Spinal cord (tissue), 10 donors: ENCODE data around the gene SHF. TPM values are rescaled to one million over a fixed set of nuclear protein-coding genes. Genes with fewer than 3 reads are reported as not detected.

ENCODE experiments used
- DNase-seq, 6 donors: peaks; one replicate each; pipeline versions ENCODE4 v3.0.0 to v3.0.0-alpha.2; 2013 to 2015; ENCODE audit warnings: low spot score in 6 of 6, low read depth in 4 of 6
- H3K27ac ChIP-seq: one replicate; pipeline ENCODE4 v1.5.1; 2013; ENCODE audit warnings: low read depth, low read length, control low read depth
- H3K27me3 ChIP-seq: one replicate; pipeline ENCODE4 v1.6.1; 2013; ENCODE audit warnings: low read length; ENCODE audit not compliant: control insufficient read depth, insufficient read depth
- H3K36me3 ChIP-seq: one replicate; pipeline ENCODE4 v1.6.1; 2013; ENCODE audit warnings: low read length; ENCODE audit not compliant: control insufficient read depth, insufficient read depth
- H3K4me1 ChIP-seq: one replicate; pipeline ENCODE4 v1.6.1; 2013; ENCODE audit warnings: low read length; ENCODE audit not compliant: control insufficient read depth, insufficient read depth
- H3K4me3 ChIP-seq: one replicate; pipeline ENCODE4 v1.5.1; 2013; ENCODE audit warnings: low read depth, low read length, control low read depth
- H3K9me3 ChIP-seq: one replicate; pipeline ENCODE4 v1.6.1; 2013; ENCODE audit warnings: low read length; ENCODE audit not compliant: control insufficient read depth, insufficient read depth
- WGBS: methylation state at CpG from one replicate; pipeline ENCODE4 v1.1.5; 2013; ENCODE audit warnings: missing lambda C conversion rate; ENCODE audit not compliant: insufficient coverage; 5-methylcytosine and 5-hydroxymethylcytosine counted together
- polyA plus RNA-seq, 2 donors: library from polyadenylated mRNA; unstranded; fragments of 120-200 nt; gene quantifications; one replicate each; pipeline ENCODE4 v1.2.1, GENCODE V29; 2013; ENCODE audit not compliant: insufficient read length in 2 of 2
- total RNA-seq, 2 donors: library from RNA; depleted of rRNA in 1 of 2; stranded (reverse); fragments of 120-200 nt in 1 of 2; fragments of >200 nt in 1 of 2; gene quantifications; one replicate each; pipeline versions ENCODE4 v1.2.3 to v1.2.4, GENCODE V29; 2013 to 2014
- donor health status: healthy.

The SHF gene
- total and polyA plus RNA-seq, 4 donors, result 15.2 to 73.3 (median 44.6) TPM

DNA sequence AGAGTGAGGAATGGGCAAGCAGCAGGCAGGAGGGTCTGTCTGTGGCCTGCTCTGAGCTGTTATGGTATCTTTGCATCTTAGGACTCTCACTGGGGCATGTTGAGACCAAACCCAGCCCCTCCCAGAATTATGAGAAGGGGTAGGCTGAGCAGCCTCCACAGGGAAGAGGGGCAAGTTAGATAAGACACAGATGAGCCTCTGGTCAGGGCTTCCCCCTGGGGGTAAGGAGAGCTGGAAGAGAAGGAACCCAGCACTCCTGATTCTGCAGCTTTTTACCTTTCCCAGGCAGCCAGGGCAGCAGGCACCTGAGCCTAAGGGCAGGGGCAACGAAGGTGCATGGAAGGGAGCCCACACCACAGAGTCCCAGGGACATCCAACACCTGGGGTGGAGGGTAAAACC lies 38.7 kb downstream of the SHF start:
- H3K36me3 ChIP-seq, result peaks cover 10% of the 10 kb centered on the region
- no peaks in the 10 kb centered on the region for H3K9me3 ChIP-seq
- no peaks in the 10 kb centered on the region for H3K27me3 ChIP-seq
- no peak overlapping the region for H3K4me3 ChIP-seq
- no peak for DNase-seq
- peaks cover 3% of the 10 kb centered on the region for H3K4me1 ChIP-seq
- no CpG with 5 or more reads among the region's 1 CpG for WGBS
- no peak overlapping the region for H3K27ac ChIP-seq

DNA sequence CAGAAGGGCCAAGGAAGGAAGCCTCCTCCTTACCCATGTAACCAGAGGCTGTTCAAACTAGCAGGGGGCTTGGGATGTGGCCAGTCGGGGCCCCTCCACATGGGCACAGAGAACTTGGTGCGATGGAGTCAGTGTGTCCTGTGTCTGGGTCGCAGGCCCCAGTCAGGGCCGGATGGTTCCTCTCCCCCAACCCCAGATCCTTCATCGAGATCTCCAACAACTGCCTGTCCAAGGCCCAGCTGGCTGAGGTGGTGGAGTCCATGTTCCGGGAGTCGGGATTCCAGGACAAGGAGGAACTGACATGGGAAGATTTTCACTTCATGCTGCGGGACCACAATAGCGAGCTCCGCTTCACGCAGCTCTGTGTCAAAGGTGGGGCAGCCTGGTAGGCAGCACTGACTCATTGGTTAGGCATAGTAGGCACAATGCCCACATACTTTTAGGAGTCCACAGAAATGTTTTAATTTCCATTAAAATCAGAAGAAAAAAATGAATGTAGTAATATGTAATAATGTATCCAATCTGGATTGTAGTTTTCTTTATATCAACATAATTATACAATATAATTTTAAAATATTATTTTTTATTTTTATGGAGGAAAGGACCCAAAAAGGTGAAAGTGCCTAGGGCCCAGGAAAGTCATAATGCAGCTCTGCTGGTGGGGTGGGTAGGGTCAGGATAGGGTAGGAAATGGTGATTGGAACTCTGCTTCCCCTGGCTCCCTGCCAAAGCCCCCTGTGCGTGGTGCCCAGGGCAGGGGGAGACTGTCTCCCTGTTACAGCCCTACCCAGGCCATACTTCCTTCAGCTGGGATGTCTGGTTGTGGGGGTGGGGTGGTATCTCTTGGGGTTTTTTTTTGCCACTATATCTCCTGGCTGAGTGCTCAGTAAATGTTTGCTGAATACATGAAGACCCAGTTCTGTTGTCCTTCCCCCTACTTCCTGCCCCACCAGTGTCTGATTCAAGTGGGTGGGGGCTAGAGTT lies 39.4 kb downstream of the SHF start:
- no peak overlapping the region for H3K27ac ChIP-seq
- peaks cover 10% of the 10 kb centered on the region for H3K36me3 ChIP-seq
- no peak overlapping the region for H3K4me3 ChIP-seq
- no peak for DNase-seq
- 100% methylated on average over 6 of the region's 12 CpGs for WGBS
- H3K4me1 ChIP-seq, result no peaks in the 10 kb centered on the region
- H3K27me3 ChIP-seq, result no peaks in the 10 kb centered on the region
- H3K9me3 ChIP-seq, result no peaks in the 10 kb centered on the region

DNA sequence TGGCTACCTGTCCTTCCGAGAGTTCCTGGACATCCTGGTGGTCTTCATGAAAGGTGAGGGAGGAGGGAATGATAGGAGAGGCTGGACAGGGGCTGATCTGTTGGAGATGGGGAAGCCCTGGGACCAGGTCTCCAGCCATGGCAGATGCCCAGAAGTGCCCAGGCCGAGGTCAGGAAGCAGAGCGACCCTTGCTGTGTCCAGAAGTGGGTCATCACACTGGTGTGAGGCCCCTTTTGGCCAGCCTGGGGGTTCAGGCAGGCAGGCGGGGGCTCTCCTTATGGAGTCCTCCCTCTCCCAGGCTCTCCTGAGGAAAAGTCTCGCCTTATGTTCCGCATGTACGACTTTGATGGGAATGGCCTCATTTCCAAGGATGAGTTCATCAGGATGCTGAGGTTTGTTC lies 40.2 kb downstream of the SHF start:
- Histone ChIP-seq H3K27me3 (no peaks in the 10 kb centered on the region), H3K9me3 (no peaks in the 10 kb centered on the region), H3K36me3 (peaks cover 10% of the 10 kb centered on the region), H3K4me3 (no peak overlapping the region), H3K4me1 (no peaks in the 10 kb centered on the region), H3K27ac (no peak overlapping the region)
- 100% methylated on average over 3 of the region's 7 CpGs for WGBS
- DNase-seq, result no peak

DNA sequence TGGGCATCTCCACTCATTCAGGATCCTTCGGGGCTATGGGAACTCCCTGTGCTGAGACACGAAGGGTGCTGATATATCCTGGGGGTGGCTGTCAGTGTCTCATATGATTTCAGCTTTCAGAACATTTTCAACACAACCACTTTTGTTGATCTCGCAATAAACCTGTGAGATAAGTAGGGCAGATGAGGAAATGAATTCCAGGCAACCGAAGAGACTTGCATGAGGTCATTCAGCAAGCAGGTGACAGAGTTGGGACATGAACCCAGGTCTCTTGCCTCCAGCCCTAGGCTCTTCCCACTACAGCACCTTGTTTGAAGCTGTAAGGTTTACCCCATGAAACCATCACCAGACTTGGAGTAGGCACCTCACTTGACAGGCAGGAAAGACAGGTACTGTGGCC lies 41.4 kb downstream of the SHF start:
- Histone ChIP-seq H3K9me3 (no peaks in the 10 kb centered on the region), H3K4me1 (no peaks in the 10 kb centered on the region), H3K27me3 (no peaks in the 10 kb centered on the region), H3K4me3 (no peak overlapping the region), H3K27ac (no peak overlapping the region), H3K36me3 (no peaks in the 10 kb centered on the region)
- no peak for DNase-seq
- whole genome bisulfite sequencing, result 100% methylated on average over 1 of the region's 4 CpGs

DNA sequence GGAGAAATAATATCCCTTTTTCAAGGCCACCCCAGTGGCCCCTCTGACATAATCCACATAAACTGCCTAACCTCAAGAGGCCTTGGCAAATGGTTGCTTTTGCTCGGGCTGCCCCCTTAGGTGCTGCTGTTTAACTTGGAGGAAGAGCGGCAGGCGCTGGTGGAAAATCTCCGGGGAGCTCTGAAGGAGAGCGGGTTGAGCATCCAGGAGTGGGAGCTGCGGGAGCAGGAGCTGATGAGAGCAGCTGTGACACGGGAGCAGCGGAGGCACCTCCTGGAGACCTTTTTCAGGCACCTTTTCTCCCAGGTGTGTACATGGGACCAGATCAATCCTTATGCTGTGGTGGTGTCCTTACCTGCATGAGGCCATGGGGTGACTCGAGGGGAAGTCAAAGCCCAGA lies 43.0 kb downstream of the SHF start:
- Histone ChIP-seq H3K9me3 (no peaks in the 10 kb centered on the region), H3K27me3 (no peaks in the 10 kb centered on the region), H3K4me3 (no peak overlapping the region), H3K27ac (no peak overlapping the region), H3K36me3 (no peaks in the 10 kb centered on the region), H3K4me1 (no peaks in the 10 kb centered on the region)
- no peak for DNase-seq
- 67% methylated on average over 8 of the region's 9 CpGs for WGBS

DNA sequence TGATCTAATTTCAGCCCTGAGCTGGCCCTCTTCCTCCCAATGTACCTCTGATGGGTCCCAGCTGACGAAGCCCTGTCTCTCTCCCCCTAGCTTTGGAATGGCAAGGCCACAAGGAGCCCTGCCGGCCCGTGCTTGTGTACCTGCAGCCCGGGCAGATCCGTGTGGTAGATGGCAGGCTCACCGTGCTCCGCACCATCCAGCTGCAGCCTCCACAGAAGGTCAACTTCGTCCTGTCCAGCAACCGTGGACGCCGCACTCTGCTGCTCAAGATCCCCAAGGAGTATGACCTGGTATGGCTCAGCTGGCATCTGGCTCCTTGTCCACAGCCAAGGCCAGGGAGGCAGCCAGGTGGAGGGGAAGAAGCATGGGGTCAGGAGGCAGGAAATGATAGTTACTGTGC lies 43.8 kb downstream of the SHF start:
- no peaks in the 10 kb centered on the region for H3K4me1 ChIP-seq
- H3K27ac ChIP-seq, result no peak overlapping the region
- no peaks in the 10 kb centered on the region for H3K9me3 ChIP-seq
- H3K4me3 ChIP-seq, result no peak overlapping the region
- no peaks in the 10 kb centered on the region for H3K27me3 ChIP-seq
- no peaks in the 10 kb centered on the region for H3K36me3 ChIP-seq
- WGBS, result 88% methylated on average over 11 of the region's 11 CpGs
- DNase-seq, result no peak

DNA sequence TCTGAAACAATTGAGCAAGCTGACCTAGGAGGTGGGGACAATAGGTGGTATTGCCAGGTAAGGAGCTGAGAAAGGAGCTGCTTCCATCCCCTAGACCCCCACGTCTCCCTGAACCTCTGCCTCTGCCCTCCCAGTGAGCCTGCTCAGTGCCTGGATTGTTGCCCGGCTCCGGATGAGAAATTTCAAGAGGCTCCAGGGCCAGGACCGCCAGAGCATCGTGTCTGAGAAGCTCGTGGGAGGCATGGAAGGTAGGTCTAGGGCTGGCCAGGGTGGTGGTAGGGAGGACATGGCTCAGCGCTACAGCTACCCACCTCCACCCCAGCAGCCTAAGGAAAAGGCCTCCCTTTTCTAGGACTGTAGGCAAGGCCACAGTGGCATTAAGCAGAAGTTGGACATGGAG lies 44.7 kb downstream of the SHF start:
- Histone ChIP-seq H3K27me3 (no peaks in the 10 kb centered on the region), H3K36me3 (no peaks in the 10 kb centered on the region), H3K9me3 (no peaks in the 10 kb centered on the region), H3K27ac (no peak overlapping the region), H3K4me1 (no peaks in the 10 kb centered on the region), H3K4me3 (no peak overlapping the region)
- no peak for DNase-seq
- 94% methylated on average over 5 of the region's 7 CpGs for WGBS

DNA sequence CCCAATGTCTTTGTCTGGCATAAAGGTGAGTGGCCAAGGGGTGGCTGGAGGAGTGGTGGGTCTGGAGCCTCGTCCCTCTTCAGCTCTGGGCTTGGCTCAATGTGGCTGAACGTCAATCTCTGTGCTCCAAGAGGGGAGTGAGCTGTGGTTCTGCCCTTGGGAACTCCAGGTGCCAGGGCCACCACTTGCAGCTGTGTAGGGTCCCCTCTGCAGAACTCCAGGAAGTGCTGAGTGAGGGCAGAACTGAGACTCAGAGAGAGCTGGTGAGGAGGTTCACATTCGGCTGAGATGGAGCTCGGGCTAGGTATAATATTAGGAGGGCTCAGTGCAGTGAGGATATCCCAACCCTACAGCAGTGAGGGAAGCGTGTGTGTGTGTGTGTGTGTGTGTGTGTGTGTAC lies 46.4 kb downstream of the SHF start:
- H3K27ac ChIP-seq, result no peak overlapping the region
- H3K9me3 ChIP-seq, result no peaks in the 10 kb centered on the region
- no peak for DNase-seq
- peaks cover 6% of the 10 kb centered on the region for H3K27me3 ChIP-seq
- H3K36me3 ChIP-seq, result no peaks in the 10 kb centered on the region
- peaks cover 1% of the 10 kb centered on the region for H3K4me1 ChIP-seq
- WGBS, result 83% methylated on average over 4 of the region's 5 CpGs
- H3K4me3 ChIP-seq, result no peak overlapping the region

DNA sequence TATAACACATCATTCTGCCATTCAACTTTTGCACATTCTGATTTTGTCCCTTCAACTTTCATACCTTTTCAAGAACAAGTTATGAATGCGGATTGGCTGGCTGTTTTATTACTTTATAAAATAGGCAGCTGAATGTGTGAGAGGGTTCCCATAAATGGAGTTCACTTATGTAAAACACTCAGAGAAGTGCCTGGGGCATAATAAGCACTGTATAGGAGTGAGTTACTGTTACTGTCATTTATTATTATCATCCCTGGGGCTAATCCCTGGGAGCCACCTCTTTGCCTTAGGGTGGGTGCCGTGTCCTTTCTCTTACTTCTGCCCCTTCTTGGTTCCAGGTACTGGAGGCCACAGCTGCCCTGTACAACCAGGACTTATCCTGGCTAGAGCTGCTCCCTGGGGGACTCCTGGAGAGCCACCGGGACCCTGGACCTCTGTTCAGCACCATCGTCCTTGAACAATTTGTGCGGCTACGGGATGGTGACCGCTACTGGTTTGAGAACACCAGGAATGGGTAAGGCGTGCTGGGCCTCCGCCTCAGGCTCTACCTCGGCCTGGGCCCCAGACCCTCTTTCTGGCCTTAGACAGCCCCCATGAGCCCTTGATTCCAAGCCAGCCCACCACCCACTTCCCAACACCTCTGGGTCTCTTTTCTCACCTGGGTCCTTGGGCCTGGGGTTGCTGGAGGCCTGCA lies 47.1 kb downstream of the SHF start:
- WGBS, result 97% methylated on average over 9 of the region's 10 CpGs

More for the DNA sequence above, 47.1 kb downstream of the SHF start:
- Histone ChIP-seq H3K4me1 (peaks cover 7% of the 10 kb centered on the region), H3K27me3 (peaks cover 11% of the 10 kb centered on the region), H3K27ac (no peak overlapping the region), H3K4me3 (no peak overlapping the region), H3K36me3 (no peaks in the 10 kb centered on the region), H3K9me3 (no peaks in the 10 kb centered on the region)
- no peak for DNase-seq
